Activated CD4-positive, alpha-beta memory T cell treated with anti-CD3 and anti-CD28 coated beads for 36 hours (primary cell): Measurements from ENCODE around the gene FXYD5. TPM values are rescaled to one million over a fixed set of nuclear protein-coding genes. Genes with fewer than 3 reads are reported as not detected.

ENCODE experiments used
- CTCF ChIA-PET: fragments of 350-600 bp; sonication (Branson Sonifier 250); formaldehyde crosslinking; loops from one replicate; lab custom pipeline; 2021; ENCODE audit warnings: antibody characterized with exemption, inconsistent platforms; lab: Charles Lee
- POLR2A ChIA-PET: fragments of 350-600 bp; sonication (Branson Sonifier 250); formaldehyde crosslinking; loops from one replicate; lab custom pipeline; 2021; ENCODE audit warnings: antibody characterized with exemption; lab: Charles Lee
- DNase-seq: peaks from one replicate; pipeline ENCODE4 v3.0.0-alpha.2; 2020
- H3K27ac Mint-ChIP-seq: one replicate; pipeline ENCODE4 v1.8.0; 2021; ENCODE audit warnings: mixed read lengths
- H3K27me3 Mint-ChIP-seq: one replicate; pipeline ENCODE4 v1.8.0; 2021; ENCODE audit warnings: mixed read lengths
- H3K36me3 Mint-ChIP-seq: one replicate; pipeline ENCODE4 v1.8.0; 2021; ENCODE audit warnings: mixed read lengths
- H3K4me1 Mint-ChIP-seq: one replicate; pipeline ENCODE4 v1.8.0; 2021; ENCODE audit warnings: low read depth, mixed read lengths
- H3K4me3 Mint-ChIP-seq: one replicate; pipeline ENCODE4 v1.8.0; 2021; ENCODE audit warnings: mild to moderate bottlenecking, mixed read lengths
- H3K9me3 Mint-ChIP-seq: one replicate; pipeline ENCODE4 v1.8.0; 2021; ENCODE audit warnings: mixed read lengths
- intact Hi-C: fragments of 100-400 bp; cut with micrococcal nuclease; formaldehyde crosslinking; loops from one replicate; pipeline ENCODE4 v1.15.1; 2023
- total RNA-seq, 2 experiments: library from RNA; stranded (reverse); gene quantifications; one replicate each; pipeline ENCODE4 v1.2.3, GENCODE V29; 2021

FXYD5 gene
- total RNA-seq, 2 experiments from 2014 or later, result 334 to 360 TPM

DNA sequence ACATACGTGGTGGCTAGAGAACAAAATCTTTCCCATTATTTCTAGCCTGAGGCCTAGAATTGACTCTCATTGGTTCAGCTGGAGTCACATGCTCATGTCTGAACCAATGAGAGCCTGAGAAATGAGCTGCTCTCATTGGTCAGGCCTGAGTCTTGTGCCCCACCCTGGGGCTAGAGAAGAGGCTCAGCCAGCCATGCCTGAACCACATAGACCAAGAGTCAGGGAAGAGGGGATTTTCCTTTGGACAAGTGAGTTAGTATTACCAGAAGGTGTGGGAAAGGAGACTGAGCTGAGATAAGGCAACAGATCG, 6.9 kb downstream of the FXYD5 start:
- H3K27me3 Mint-ChIP-seq, result no peaks in the 10 kb centered on the region
- POLR2A ChIA-PET, result interaction anchor here (0.6 to 5.2 kb wide), 2 partner anchors 10 to 33 kb away, joined by 3 to 15 read pairs; no protein-coding TSS in a partner anchor
- peaks cover 61% of the 10 kb centered on the region for H3K4me1 Mint-ChIP-seq
- DNase-seq, result no peak
- H3K4me3 Mint-ChIP-seq, result no peak overlapping the region
- peak overlapping the region; percentile 28 for H3K27ac Mint-ChIP-seq
- CTCF ChIA-PET, result interaction anchor here (1.2 to 2.4 kb wide), 3 partner anchors 20 to 95 kb away, joined by 3 to 6 read pairs (median 6); no protein-coding TSS in a partner anchor
- peaks cover 97% of the 10 kb centered on the region for H3K36me3 Mint-ChIP-seq
- intact Hi-C loops, result no loop called here
- H3K9me3 Mint-ChIP-seq, result peaks cover 40% of the 10 kb centered on the region

DNA sequence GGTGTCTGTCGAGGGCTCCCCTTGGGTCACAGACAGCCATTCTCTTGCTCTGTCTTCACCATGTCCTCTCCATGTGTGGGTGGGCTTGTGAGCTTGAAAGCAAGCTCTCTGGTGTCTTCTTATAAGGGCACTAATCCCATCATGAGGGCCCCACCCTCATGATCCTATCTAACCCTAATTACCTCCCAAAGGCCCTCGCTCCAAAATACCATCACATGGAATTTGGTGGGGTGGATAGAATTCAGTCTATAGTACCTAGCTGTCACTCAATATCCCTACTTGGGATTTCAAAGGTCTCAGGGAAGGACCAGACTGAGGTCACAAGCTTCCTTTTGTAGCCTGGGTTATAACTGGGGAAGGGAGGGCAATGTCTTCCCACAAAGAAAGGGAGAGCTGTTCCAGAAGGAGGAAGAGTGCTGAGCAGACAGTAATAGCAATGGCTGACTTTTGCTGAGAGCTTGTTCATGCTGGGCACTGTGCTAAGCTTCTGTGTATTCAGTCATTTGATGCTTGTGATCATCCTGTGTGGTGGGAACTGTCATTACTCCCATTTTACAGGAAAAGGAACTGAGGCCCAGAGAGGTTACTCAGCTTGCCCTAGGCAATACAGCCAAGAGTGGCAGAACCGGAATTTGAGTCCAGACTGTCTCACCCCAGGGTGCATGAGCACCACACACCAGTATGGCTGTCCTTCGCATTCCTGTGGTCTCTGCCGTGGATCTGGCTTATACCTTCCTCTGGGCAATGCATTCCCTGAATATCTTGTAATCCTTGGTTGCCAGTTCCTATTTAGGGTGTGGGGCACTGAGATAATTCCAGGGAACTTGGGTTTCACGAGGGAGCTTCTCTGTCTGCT, 8.2 kb downstream of the FXYD5 start:
- CTCF ChIA-PET, result interaction anchor here (2.0 to 2.4 kb wide), 3 partner anchors 9 to 96 kb away, joined by 4 to 8 read pairs (median 6); partner anchors contain the start of gene FXYD5
- H3K4me1 Mint-ChIP-seq, result peaks cover 61% of the 10 kb centered on the region
- intact Hi-C loops, result no loop called here
- H3K4me3 Mint-ChIP-seq, result no peak overlapping the region
- DNase-seq, result no peak
- peaks cover 44% of the 10 kb centered on the region for H3K9me3 Mint-ChIP-seq
- peaks cover 97% of the 10 kb centered on the region for H3K36me3 Mint-ChIP-seq
- POLR2A ChIA-PET, result interaction anchor here (1.1 to 5.2 kb wide), 2 partner anchors 9 to 72 kb away, joined by 3 to 15 read pairs; no protein-coding TSS in a partner anchor
- peak overlapping the region; percentile 67 for H3K27ac Mint-ChIP-seq
- no peaks in the 10 kb centered on the region for H3K27me3 Mint-ChIP-seq

DNA sequence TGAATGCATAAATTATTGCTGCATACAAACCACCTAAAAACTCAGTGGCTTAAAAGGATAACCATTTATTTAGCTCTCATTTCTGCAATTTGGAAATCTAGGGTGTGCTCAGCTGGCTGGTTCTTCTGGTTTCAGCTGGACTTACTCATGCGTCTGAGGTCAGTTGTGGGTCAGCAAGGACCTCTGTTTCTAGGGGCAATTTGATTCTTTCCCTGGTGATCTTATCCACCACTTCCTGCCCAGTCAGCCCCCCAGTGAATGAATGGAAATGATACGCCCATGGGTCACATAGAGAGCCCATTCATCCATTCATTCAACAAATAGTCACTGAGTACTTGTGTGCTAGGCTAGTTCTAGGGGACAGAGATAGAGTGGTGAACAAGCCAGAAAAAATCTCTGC, 9.9 kb downstream of the FXYD5 start:
- H3K9me3 Mint-ChIP-seq, result peaks cover 44% of the 10 kb centered on the region
- intact Hi-C loops, result no loop called here
- no peak overlapping the region for H3K27ac Mint-ChIP-seq
- no peaks in the 10 kb centered on the region for H3K27me3 Mint-ChIP-seq
- ChIA-PET CTCF (interaction anchor here (2.0 kb wide), 1 partner anchor 23 kb away, joined by 4 read pairs; no protein-coding TSS in a partner anchor), POLR2A (interaction anchor here (5.2 kb wide), 1 partner anchor 7 kb away, joined by 15 read pairs; no protein-coding TSS in a partner anchor)
- no peak for DNase-seq
- peaks cover 56% of the 10 kb centered on the region for H3K4me1 Mint-ChIP-seq
- H3K4me3 Mint-ChIP-seq, result no peak overlapping the region
- peaks cover 92% of the 10 kb centered on the region for H3K36me3 Mint-ChIP-seq

DNA sequence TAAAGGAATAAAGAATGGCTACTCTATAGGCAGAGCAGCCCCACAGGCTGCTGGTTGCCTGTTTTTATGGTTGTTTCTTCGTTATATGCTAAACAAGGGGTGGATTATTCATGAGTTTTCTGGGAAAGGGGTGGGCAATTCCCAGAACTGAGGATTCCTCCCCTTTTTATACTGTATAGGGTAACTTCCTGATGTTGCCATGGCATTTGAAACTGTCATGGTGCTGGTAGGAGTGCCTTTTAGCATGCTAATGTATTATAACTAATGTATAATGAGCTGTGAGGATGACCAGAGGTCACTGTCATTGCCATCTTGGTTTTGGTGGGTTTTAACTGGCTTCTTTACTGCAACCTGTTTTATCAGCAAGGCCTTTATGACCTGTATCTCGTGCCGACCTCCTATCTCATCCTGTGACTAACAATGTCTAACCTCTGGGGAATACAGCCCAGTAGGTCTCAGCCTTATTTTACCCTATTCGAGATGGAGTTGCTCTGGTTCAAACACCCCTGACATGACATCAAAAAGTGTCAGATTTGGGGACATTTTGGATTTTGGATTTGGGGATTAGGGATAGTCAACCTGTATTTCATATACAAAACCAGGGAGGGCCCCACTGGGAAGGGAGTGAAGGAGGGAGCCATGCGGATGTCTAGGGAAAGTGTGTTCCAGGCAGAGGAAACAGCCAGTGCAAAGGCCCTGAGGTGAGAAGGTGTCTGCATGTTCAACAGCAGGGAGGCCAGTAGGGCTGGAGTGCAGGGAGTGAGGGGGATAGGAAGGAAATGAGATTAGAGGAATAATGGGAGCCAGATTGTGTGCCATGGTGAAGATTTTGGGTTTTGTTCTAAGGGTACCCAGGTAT, 10.9 kb downstream of the FXYD5 start:
- DNase-seq, result no peak
- peaks cover 44% of the 10 kb centered on the region for H3K9me3 Mint-ChIP-seq

DNA sequence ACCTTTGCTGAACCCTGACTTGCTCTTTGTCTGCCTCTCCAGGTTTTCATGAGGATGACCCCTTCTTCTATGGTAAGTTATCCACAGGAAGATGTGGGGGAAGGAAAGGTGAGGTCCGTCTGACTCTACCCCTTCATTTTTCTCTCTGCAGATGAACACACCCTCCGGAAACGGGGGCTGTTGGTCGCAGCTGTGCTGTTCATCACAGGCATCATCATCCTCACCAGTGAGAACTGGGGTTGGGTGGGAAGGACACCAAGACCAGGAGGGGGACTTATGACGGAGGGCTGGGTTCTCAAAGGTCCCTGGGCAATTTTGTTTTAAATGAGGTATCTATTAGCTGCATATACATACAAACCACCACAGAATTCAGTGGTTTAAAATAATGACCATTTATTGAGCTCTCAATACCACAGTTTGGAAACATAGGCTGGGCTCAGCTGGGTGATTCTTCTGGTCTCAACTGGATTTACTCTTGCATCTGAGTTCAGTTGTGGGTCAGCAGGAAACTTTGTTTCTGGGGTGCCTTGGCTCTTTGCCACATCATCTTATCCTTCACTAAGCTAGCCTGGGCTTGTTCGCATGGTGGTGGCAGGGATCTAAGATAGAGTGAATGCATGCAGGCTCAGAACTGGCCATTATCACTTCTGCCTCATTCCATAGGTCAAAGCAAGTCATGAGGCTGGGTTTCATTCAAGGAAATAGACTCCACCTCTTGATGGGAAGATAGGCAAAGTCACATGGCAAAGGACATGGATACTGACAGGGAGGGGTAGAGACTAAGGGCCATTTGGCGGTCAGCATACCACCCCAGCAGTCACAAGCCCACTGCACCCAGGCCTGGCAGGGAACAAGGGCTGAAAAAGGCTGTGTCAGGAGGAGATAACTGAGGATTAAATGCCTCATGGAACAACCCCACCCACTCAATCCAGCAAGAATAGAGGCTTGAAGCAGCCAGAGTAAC, 11.8 kb downstream of the FXYD5 start:
- H3K27ac Mint-ChIP-seq, result peak overlapping the region; percentile 75
- H3K9me3 Mint-ChIP-seq, result peaks cover 42% of the 10 kb centered on the region
- no peaks in the 10 kb centered on the region for H3K27me3 Mint-ChIP-seq
- H3K36me3 Mint-ChIP-seq, result peaks cover 83% of the 10 kb centered on the region
- intact Hi-C loops, result no loop called here
- ChIA-PET POLR2A (no interaction called here), CTCF (interaction anchor here (0.9 to 1.3 kb wide), 2 partner anchors 24 to 194 kb away, joined by 3 to 6 read pairs; no protein-coding TSS in a partner anchor)
- peaks cover 52% of the 10 kb centered on the region for H3K4me1 Mint-ChIP-seq
- no peak for DNase-seq
- no peak overlapping the region for H3K4me3 Mint-ChIP-seq

More for the DNA sequence above, 10.9 kb downstream of the FXYD5 start:
- H3K4me3 Mint-ChIP-seq, result no peak overlapping the region
- H3K4me1 Mint-ChIP-seq, result peaks cover 57% of the 10 kb centered on the region
- peaks cover 89% of the 10 kb centered on the region for H3K36me3 Mint-ChIP-seq
- intact Hi-C loops, result no loop called here
- no peaks in the 10 kb centered on the region for H3K27me3 Mint-ChIP-seq
- ChIA-PET CTCF (no interaction called here), POLR2A (no interaction called here)
- no peak overlapping the region for H3K27ac Mint-ChIP-seq

DNA sequence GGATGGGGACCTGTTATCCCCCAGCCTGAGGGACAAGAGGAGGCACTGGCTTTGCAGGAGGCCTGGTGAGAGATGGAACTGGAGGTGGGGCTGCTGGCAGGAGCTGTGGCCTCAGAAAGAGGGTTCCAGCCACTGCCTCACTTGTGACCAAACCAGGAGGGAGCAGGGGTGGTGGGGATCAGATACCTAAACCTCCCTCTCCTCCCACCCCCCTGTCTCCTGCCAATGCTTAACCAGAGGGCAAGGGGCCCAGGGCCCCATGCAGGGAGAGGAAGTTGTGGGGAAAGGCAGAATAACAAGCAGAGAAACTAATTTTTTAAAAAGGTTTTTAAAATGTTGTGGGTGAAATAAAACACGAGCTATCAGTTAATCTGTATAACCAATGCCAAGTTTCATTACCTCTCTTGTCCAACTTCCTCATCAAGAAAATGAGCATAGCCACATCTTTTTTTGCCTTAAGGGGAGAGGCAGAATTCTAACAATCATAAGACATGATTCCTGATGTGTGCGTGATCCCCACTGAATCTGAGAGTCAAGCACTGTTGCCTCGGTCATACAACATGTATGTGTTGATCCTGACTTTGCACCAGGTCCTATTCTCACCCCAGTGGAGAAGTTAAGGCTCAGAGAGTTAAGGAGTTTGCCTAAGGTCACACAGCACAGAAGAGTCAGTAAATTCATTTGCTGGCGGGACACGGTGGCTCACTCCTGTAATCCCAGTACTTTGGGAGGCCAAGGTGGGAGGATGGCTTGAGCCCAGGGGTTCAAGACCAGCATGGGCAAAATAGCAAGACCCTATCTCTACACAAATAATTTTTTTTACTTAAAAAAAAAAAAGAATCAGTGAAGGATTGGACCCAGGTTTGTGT, 12.9 kb downstream of the FXYD5 start:
- H3K4me1 Mint-ChIP-seq, result peaks cover 48% of the 10 kb centered on the region
- CTCF ChIA-PET, result interaction anchor here (0.9 to 1.3 kb wide), 4 partner anchors 25 to 195 kb away, joined by 3 to 6 read pairs (median 3); no protein-coding TSS in a partner anchor

DNA sequence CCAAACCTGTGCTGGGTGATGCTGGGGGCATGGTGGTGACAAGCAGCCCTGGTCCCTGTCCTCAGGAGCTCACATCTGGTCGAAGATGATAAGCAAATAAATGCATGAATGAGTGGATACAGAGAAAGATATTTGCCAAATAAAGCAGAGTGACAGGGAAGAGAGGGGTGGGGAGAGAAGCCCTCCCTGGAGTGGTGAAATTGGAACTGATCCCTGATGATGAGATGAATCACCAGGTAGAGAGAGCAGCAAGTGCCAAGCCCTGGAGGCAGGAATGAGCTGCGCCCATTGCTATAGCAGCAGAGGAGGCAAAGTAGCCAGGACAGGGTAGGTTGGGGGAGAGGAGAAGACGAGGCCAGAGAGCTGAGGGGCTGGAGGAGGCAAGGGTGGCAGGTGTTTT, 13.7 kb downstream of the FXYD5 start:
- H3K9me3 Mint-ChIP-seq, result peaks cover 30% of the 10 kb centered on the region
- peak overlapping the region; percentile 84 for H3K27ac Mint-ChIP-seq
- no peaks in the 10 kb centered on the region for H3K27me3 Mint-ChIP-seq
- ChIA-PET POLR2A (interaction anchor here (0.7 kb wide), 2 partner anchors 11 to 114 kb away, joined by 3 to 5 read pairs; no protein-coding TSS in a partner anchor), CTCF (interaction anchor here (1.0 to 1.1 kb wide), 2 partner anchors 27 to 31 kb away, joined by 3 read pairs; no protein-coding TSS in a partner anchor)
- DNase-seq, result no peak
- intact Hi-C loops, result no loop called here
- H3K36me3 Mint-ChIP-seq, result peaks cover 78% of the 10 kb centered on the region
- peaks cover 50% of the 10 kb centered on the region for H3K4me1 Mint-ChIP-seq
- no peak overlapping the region for H3K4me3 Mint-ChIP-seq

More for the DNA sequence above, 12.9 kb downstream of the FXYD5 start:
- Mint-ChIP-seq H3K36me3 (peaks cover 80% of the 10 kb centered on the region), H3K9me3 (peaks cover 33% of the 10 kb centered on the region), H3K4me3 (no peak overlapping the region), H3K27me3 (no peaks in the 10 kb centered on the region), H3K27ac (peak overlapping the region; percentile 75)
- POLR2A ChIA-PET, result interaction anchor here (0.7 kb wide), 1 partner anchor 12 kb away, joined by 3 read pairs; no protein-coding TSS in a partner anchor
- intact Hi-C loops, result no loop called here
- no peak for DNase-seq

DNA sequence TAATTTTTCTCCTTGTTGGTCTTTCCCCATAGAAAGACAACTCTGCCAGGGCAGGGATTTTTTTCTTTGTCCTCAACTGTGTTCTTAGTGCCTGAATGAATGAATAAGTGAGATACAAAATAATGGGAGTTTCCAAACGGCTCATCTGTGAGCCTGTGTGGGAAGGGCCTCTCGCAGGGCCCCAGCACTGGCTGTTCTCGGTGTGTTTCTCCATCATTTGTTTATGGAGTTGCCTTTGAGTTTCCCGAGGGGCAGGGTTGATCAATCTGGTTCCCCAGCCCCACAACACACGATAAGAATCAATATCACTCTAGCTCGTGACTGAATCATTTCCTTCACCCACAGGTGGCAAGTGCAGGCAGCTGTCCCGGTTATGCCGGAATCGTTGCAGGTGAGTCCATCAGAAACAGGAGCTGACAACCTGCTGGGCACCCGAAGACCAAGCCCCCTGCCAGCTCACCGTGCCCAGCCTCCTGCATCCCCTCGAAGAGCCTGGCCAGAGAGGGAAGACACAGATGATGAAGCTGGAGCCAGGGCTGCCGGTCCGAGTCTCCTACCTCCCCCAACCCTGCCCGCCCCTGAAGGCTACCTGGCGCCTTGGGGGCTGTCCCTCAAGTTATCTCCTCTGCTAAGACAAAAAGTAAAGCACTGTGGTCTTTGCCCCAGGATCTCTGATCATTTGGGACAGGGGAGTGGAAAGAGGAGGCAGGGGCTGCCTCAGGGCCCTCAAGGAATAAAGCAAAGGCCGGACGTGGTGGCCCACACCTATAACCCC, 14.9 kb downstream of the FXYD5 start:
- Mint-ChIP-seq H3K4me3 (no peak overlapping the region), H3K27ac (peak overlapping the region; percentile 84), H3K27me3 (no peaks in the 10 kb centered on the region), H3K4me1 (peaks cover 50% of the 10 kb centered on the region), H3K9me3 (peaks cover 22% of the 10 kb centered on the region), H3K36me3 (peaks cover 66% of the 10 kb centered on the region)
- peak; percentile 33 for DNase-seq
- ChIA-PET POLR2A (interaction anchor here (4.6 kb wide), 1 partner anchor 8 kb away, joined by 15 read pairs; no protein-coding TSS in a partner anchor), CTCF (no interaction called here)
- intact Hi-C loops, result no loop called here

DNA sequence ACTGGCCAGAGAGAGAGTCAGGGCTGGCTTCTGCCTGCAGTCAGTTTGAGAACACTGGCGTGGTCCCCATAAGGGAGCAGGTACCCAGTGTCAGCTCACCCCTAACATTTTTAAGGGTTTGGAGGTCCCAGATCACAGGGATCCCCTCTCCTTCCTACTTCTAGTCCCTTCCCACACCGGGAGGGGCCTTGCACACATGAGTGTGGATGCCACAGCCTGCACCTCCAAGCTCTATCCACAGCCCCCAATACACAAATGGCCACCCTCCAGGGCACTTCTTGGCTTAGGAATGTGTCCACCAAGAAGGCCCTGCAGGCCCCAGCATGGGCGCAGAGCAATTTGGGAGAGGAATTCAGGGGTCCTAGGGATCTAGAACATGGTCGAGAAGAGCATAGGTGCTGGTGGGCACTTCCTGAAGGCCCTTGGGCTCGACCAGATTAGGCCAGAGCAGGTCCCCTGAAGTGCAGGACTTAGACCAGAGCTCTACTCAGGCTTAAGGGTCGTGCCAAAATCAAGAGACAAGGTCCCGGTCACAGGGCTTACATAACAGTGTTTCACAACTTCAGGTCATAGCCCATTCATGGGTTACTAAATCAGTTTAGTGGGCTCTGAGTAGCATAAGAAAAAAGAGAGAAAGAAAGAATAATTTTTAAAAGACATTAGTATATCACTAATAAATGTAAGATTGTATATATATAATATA, 16.0 kb downstream of the FXYD5 start:
- CTCF ChIA-PET, result no interaction called here

More for the DNA sequence above, 16.0 kb downstream of the FXYD5 start:
- H3K4me3 Mint-ChIP-seq, result no peak overlapping the region
- POLR2A ChIA-PET, result interaction anchor here (0.9 to 4.6 kb wide), 2 partner anchors 9 to 36 kb away, joined by 3 to 15 read pairs; no protein-coding TSS in a partner anchor
- peaks cover 13% of the 10 kb centered on the region for H3K9me3 Mint-ChIP-seq
- H3K27me3 Mint-ChIP-seq, result no peaks in the 10 kb centered on the region
- intact Hi-C loops, result no loop called here
- H3K27ac Mint-ChIP-seq, result peak overlapping the region; percentile 84
- no peak for DNase-seq
- H3K36me3 Mint-ChIP-seq, result peaks cover 55% of the 10 kb centered on the region
- H3K4me1 Mint-ChIP-seq, result peaks cover 48% of the 10 kb centered on the region
